ENCODE measurements around the gene RPN1.

- TF ChIP-seq, protein P1, sequence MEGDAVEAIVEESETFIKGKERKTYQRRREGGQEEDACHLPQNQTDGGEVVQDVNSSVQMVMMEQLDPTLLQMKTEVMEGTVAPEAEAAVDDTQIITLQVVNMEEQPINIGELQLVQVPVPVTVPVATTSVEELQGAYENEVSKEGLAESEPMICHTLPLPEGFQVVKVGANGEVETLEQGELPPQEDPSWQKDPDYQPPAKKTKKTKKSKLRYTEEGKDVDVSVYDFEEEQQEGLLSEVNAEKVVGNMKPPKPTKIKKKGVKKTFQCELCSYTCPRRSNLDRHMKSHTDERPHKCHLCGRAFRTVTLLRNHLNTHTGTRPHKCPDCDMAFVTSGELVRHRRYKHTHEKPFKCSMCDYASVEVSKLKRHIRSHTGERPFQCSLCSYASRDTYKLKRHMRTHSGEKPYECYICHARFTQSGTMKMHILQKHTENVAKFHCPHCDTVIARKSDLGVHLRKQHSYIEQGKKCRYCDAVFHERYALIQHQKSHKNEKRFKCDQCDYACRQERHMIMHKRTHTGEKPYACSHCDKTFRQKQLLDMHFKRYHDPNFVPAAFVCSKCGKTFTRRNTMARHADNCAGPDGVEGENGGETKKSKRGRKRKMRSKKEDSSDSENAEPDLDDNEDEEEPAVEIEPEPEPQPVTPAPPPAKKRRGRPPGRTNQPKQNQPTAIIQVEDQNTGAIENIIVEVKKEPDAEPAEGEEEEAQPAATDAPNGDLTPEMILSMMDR (IDR thresholded peaks at IDR 0.05; ENCODE audit: borderline replicate concordance, extremely low read depth, low read length, poor library complexity, severe bottlenecking): no peak
- TF ChIP-seq EZH2 (IDR thresholded peaks at IDR 0.05; ENCODE audit: borderline replicate concordance, low read depth, low read length, severe bottlenecking): no peak
These were observed 52.7 kb downstream of the RPN1 start for GRCh38 chr3:128597900-128598299.

Data from DND-41 (cell line).